SK-N-SH treated with all-trans-retinoic acid at 6 μM for 48 hours (cell line): ENCODE measurements around the gene SCN9A.

Source experiments
- CREB5 ChIP-seq: fragments of 250-450 bp; sonication (Bioruptor Pico); IDR thresholded peaks from 2 replicates; pipeline ENCODE4 v1.5.1; 2020; ENCODE audit warnings: low read depth, mild to moderate bottlenecking, moderate library complexity
- GLIS3 ChIP-seq: fragments of 250-450 bp; sonication (Bioruptor Pico); IDR thresholded peaks from 2 replicates; pipeline ENCODE4 v1.5.0; 2020; ENCODE audit warnings: mild to moderate bottlenecking, moderate library complexity
- PATZ1 ChIP-seq: fragments of 250-450 bp; sonication (Bioruptor Pico); IDR thresholded peaks from 2 replicates; pipeline ENCODE4 v1.8.0; 2020; ENCODE audit warnings: mild to moderate bottlenecking, moderate library complexity, borderline replicate concordance
- SNAI2 ChIP-seq: fragments of 250-450 bp; sonication (Bioruptor Pico); IDR thresholded peaks from 2 replicates; pipeline ENCODE4 v1.5.0; 2020; ENCODE audit warnings: mild to moderate bottlenecking, moderate library complexity
- ZC3H10 ChIP-seq: fragments of 250-450 bp; sonication (Bioruptor Pico); IDR thresholded peaks from 2 replicates; pipeline ENCODE4 v1.5.1; 2021; ENCODE audit warnings: mild to moderate bottlenecking, moderate library complexity
- ZNF70 ChIP-seq: fragments of 450-650 bp; formaldehyde crosslinking; IDR thresholded peaks from 2 replicates; pipeline ENCODE4 v1.5.0; 2020; ENCODE audit warnings: mild to moderate bottlenecking, moderate library complexity
- TF ChIP-seq, protein P1 (sequence below): fragments of 250-450 bp; sonication (Bioruptor Pico); IDR thresholded peaks from 2 replicates; pipeline ENCODE4 v1.5.0; 2020; ENCODE audit warnings: mild to moderate bottlenecking, moderate library complexity
- TF ChIP-seq, protein P2 (sequence below): fragments of 250-450 bp; sonication (Bioruptor Pico); IDR thresholded peaks from 2 replicates; pipeline ENCODE4 v1.5.1; 2021; ENCODE audit warnings: mild to moderate bottlenecking, moderate library complexity

GRCh38 chr2:166413255-166413654 is 37.5 kb upstream of the SCN9A start:
- TF ChIP-seq ZNF70 (CRISPR knock-in tag) (no peak), GLIS3 (CRISPR knock-in tag) (no peak), PATZ1 (no peak), SNAI2 (no peak), CREB5 (CRISPR knock-in tag) (no peak), ZC3H10 (no peak)
- TF ChIP-seq, protein P1, sequence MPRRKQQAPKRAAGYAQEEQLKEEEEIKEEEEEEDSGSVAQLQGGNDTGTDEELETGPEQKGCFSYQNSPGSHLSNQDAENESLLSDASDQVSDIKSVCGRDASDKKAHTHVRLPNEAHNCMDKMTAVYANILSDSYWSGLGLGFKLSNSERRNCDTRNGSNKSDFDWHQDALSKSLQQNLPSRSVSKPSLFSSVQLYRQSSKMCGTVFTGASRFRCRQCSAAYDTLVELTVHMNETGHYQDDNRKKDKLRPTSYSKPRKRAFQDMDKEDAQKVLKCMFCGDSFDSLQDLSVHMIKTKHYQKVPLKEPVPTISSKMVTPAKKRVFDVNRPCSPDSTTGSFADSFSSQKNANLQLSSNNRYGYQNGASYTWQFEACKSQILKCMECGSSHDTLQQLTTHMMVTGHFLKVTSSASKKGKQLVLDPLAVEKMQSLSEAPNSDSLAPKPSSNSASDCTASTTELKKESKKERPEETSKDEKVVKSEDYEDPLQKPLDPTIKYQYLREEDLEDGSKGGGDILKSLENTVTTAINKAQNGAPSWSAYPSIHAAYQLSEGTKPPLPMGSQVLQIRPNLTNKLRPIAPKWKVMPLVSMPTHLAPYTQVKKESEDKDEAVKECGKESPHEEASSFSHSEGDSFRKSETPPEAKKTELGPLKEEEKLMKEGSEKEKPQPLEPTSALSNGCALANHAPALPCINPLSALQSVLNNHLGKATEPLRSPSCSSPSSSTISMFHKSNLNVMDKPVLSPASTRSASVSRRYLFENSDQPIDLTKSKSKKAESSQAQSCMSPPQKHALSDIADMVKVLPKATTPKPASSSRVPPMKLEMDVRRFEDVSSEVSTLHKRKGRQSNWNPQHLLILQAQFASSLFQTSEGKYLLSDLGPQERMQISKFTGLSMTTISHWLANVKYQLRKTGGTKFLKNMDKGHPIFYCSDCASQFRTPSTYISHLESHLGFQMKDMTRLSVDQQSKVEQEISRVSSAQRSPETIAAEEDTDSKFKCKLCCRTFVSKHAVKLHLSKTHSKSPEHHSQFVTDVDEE (CRISPR knock-in tag), result no peak
- TF ChIP-seq, protein P2, sequence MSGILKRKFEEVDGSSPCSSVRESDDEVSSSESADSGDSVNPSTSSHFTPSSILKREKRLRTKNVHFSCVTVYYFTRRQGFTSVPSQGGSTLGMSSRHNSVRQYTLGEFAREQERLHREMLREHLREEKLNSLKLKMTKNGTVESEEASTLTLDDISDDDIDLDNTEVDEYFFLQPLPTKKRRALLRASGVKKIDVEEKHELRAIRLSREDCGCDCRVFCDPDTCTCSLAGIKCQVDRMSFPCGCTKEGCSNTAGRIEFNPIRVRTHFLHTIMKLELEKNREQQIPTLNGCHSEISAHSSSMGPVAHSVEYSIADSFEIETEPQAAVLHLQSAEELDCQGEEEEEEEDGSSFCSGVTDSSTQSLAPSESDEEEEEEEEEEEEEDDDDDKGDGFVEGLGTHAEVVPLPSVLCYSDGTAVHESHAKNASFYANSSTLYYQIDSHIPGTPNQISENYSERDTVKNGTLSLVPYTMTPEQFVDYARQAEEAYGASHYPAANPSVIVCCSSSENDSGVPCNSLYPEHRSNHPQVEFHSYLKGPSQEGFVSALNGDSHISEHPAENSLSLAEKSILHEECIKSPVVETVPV (CRISPR knock-in tag), result no peak
